Activated naive CD8-positive, alpha-beta T cell treated with anti-CD3 and anti-CD28 coated beads for 36 hours (primary cell): ENCODE data around the gene TPD52L1. TPM values are rescaled to one million over a fixed set of nuclear protein-coding genes. Genes with fewer than 3 reads are reported as not detected.

Experiments used
- total RNA-seq, 2 experiments: library from RNA; stranded (reverse); gene quantifications; one replicate each; pipeline ENCODE4 v1.2.3, GENCODE V29; 2021

TPD52L1 gene
- total RNA-seq, 2 experiments from 2014 or later = 0.40 to 0.87 TPM

Other genes with a start within 250 kb of the TPD52L1 start
- gene RNF217, start 191.3 kb upstream of the TPD52L1 start, total RNA-seq = under 1 TPM; 0.12 to 0.30 TPM
- 100 to 1,000 TPM; 130 to 131 TPM for gene HDDC2, start 148.2 kb downstream of the TPD52L1 start, total RNA-seq